ENCODE measurements around the gene OPCML.
"Not testable (repeated sequence)": the region's sequence is repeated elsewhere in the genome, so short reads cannot be mapped to it uniquely, and the experiment has no call there.

The OPCML gene

GRCh38 chr11:132445859-132446291 is 1086.4 kb downstream of the OPCML start:
- DNase-seq (ENCODE audit: low read depth, low spot score) = no peak

DNA sequence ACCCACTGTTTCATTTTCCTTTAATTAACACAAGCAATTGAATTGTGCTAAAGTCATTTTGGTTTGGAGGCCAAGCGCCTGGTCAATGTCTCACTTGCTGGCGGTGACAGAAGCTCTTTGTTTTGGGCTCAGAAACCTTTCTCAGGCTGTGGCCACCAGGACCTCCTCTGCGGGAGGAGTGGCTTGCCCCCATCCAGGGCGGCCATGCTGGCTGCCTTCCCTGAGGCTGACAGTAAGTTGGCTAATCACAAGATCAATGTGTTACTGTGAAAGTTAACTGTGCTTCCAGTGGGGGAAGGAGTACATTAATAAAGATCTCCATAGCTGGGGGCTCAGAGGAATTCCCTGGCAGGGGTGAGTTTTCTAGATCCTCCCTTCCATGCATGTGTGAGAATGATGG is 1087.4 kb downstream of the OPCML start:
- no peak for DNase-seq (ENCODE audit: low read depth, low spot score)

DNA sequence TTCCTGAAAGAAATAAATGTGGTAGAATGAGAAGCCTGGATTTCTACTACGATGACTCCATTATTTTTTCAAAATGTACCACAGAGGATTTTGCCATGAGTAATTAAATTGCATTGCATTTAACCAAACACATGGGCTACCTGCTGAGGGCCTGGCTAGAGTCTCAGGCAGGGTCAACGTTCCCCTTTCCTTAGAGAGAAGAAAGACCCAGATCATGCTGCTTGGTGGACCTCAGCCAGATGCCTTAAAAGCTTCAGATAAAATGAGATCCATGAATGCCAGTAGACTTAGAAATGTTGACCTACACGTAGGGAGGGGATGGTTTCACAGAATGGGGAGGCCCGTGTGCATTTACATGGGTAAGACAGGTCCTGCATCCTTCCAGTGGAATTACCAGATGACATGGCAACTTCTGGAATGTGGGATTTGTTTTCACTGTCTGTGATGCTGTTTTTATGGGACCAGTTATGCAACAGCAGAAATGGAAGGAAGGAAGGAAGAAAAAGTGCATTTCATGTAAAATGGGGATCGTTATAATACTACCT is 1092.5 kb downstream of the OPCML start:
- no peak for DNase-seq (ENCODE audit: low read depth, low spot score)

DNA sequence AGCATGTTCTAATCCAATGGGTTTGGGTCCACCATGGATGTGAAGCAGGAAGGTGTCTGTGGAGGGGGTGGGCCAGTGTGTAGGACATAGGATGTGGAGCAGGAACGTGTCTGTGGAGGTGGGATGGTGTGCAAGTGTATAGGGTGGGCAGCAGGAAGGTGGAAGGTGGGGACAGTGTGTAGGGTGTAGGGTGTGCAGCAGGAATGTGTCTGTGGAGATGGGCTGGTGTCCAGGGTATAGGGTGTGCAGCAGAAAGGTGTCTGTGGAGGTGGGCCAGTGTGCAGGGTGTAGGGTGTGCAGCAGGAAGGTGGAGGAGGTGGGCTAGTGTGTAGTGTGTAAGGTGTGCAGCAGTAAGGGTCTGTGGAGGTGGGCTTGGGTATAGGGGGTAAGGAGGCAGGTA is 1093.9 kb downstream of the OPCML start:
- DNase-seq (ENCODE audit: low read depth, low spot score) = no peak

DNA sequence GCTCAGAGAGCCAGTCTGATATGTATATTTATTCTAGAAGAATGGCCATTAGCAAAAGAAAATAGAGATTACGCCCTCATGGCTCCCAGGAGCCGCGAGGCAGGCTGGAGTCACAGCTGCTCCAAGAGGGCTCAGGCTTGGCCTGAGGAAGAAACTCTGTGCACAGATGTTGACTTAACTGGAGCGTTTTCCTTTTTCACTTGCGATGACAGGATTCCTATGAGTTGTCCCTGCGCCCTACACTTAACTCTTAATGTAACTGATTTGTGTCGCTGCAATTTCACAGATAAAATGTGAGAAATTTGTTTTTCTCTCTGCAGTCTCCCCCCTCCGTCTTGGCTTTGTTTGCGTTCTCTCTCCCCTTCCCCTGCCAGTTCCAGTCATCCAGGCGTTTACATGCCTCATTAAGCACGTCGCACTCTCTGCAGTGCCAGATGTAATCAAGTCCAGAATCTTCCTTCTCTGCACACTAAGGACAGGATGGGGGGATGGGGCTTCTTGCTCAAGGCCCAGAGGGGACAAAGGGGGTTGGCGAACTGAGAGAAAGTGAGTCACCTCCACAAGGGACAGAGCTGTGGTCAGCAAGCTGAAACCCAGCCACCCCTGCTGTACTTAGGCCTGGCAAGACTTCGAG is 1101.8 kb downstream of the OPCML start:
- DNase-seq (ENCODE audit: low read depth, low spot score) = no peak

- DNase-seq (ENCODE audit: low read depth, low spot score) = no peak
Observed at GRCh38 chr11:132429685-132430084, 1102.6 kb downstream of the OPCML start.

DNA sequence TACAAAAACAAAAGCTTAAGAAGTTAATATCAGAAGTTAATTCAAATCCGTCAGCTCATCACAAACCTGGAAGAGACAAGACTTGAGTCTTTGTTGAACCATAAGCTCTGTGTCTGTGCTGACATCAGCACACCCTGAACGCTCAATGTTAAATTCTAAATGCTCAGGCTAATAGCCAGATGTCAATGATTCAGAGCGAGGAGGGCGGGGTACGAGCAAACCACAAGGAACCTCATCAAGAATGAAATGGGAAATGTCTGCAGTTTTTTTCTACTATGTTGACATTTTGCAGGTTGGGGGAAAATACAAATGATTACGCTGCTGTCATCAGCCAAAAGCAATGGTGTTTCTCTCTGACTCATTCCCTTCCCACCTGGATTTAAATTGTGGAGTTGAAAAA is 1104.7 kb downstream of the OPCML start:
- no peak for DNase-seq (ENCODE audit: low read depth, low spot score)

- DNase-seq (ENCODE audit: low read depth, low spot score) = no peak
Observed at GRCh38 chr11:132424433-132424832, 1107.9 kb downstream of the OPCML start.

- no peak for DNase-seq (ENCODE audit: low read depth, low spot score)
Observed at GRCh38 chr11:132423266-132423665, 1109.0 kb downstream of the OPCML start.

- no peak for DNase-seq (ENCODE audit: low read depth, low spot score)
Observed at GRCh38 chr11:132422722-132423121, 1109.6 kb downstream of the OPCML start.

GRCh38 chr11:132421555-132421954 is 1110.7 kb downstream of the OPCML start:
- no peak for DNase-seq (ENCODE audit: low read depth, low spot score)

GRCh38 chr11:132414451-132414850 is 1117.8 kb downstream of the OPCML start:
- DNase-seq (ENCODE audit: low read depth, low spot score) = no peak

DNA sequence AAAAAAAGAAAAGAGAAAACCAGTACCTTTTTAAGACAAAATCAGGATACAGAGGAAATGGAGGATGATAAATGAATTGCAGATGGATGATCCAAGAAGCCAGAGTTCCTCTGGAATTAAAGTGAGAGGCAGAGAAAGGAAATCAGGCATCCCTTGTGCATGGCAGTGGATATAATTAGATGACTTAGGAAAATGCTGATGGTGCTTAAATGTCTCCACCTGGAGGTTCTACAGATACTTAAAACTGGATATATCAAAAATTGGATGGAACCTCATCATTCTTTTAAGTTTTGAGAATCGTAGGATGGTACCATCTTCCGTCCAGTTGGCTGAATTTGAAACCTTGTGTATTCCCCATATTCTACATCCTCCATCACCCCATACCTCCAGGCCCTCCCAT is 1121.9 kb downstream of the OPCML start:
- DNase-seq (ENCODE audit: low read depth, low spot score) = no peak

DNA sequence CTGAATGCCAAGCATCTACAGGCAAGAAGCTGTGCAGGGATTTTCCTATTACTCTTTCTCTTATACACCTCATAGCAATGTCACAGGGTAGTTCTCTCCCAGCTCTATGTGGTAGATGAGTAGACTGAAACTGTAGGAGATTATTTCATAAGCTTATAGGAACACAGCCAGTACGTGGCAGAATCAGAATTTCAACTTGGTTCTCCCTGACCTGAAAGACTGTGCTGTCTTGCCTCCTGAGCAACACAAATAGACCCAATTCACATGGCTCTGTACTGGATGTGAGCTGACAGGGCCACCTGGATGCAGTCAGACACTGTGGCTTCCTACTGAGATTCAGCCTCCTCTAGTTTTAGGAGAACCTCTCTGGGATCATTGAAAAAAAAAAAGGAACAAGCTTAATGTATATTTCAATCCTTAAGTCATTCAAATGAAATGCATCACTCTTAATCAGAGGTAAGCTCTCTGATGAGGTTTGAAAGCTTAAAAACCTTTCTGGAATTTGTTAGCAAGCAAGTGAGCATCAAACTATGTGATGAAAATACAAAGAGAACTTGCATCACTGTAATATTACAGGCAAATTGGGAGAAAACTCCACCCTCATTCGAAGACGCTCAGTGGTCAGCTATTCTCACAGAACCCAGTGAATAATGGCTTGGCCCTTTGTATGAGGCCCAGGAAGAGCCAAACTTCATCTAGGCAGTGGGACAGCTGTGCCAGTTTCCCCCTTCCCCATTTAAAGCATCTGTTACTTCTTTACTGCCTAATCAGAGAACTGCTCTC is 1122.5 kb downstream of the OPCML start:
- no peak for DNase-seq (ENCODE audit: low read depth, low spot score)

DNA sequence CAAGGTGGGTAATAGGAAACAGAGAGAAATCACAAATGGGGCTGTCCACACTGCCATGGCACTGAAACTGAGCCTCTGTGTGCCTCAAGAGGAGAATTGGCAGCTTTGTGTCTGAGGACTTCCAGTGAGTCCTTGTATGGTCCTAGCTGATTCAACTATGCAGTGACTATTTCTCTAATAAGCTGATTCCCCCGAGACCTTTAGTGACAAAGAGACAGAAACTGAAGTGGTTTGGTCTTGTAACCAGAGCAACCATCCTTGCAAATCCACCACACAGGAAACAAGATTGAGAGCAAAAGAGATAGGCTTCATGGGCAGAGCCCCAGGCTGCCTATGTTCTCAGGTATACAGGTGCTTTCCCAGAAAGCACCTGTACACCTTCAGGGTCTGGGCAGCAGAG is 1123.4 kb downstream of the OPCML start:
- no peak for DNase-seq (ENCODE audit: low read depth, low spot score)

DNA sequence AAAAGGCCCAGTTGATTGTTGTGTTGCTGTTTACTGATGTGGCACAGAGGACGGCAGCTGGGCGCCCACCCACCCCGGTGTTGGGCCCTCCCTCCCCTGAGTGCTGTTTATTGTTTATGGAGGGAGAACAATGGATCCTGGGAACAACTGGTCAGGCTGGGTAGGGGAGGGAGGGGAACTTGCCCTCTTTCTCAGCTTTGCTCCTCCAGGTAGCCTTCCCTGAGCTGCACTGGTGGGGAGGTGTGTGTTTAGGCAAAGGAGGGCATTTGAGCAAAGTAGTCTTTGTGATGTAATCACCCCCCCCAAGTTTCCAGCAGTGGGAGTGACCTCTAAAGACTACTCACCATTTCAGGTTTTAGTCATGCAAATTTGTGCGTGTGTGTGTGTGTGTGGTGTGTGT is 1126.6 kb downstream of the OPCML start:
- DNase-seq (ENCODE audit: low read depth, low spot score) = peak; percentile 38

- DNase-seq (ENCODE audit: low read depth, low spot score) = peak; percentile 45
Observed at GRCh38 chr11:132402071-132402684, 1130.1 kb downstream of the OPCML start.

GRCh38 chr11:132396318-132396717 is 1136.0 kb downstream of the OPCML start:
- no peak for DNase-seq (ENCODE audit: low read depth, low spot score)

GRCh38 chr11:132395434-132395833 is 1136.9 kb downstream of the OPCML start:
- no peak for DNase-seq (ENCODE audit: low read depth, low spot score)

GRCh38 chr11:132379540-132379939 is 1152.8 kb downstream of the OPCML start:
- DNase-seq (ENCODE audit: low read depth, low spot score) = no peak

DNA sequence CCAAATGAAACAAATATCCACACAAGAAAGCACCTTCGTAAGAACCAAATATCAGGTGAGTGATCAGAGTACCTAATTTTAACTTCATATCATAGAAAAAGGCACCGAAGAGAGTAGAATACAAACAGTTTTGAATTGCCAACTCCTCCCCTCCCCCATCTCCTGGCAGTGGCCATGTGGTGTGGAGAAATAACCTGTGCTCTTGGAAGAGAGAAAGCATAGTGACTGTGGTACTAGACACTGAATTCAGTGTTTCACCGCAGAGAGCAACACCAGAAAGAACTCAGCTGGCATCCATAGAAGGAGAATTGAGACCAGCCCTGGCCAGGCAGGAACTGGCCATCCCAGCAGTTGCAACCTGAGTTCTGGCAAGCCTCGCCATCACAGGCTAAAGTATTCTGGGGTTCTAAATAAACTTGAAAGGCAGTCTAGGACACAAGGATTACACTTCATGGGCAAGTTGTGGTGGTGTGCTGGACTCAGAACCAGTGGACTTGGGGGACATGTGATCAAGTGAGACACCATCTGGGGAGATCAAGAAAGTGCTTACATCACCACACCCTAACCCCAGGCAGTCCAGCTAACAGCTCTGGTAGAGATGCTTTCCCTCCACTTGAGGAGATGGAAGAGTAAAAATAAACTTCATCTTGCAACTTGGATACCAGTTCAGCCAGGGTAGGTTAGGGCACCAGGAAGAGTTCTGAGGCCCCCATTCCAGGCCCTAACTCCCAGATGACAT is 1158.7 kb downstream of the OPCML start:
- no peak for DNase-seq (ENCODE audit: low read depth, low spot score)

GRCh38 chr11:132370114-132370513 is 1162.2 kb downstream of the OPCML start:
- DNase-seq (ENCODE audit: low read depth, low spot score) = not testable (repeated sequence)

All from iPS DF 19.7 (cell line).